PC-3 (cell line): ENCODE results near the gene ABCB4.

Experiments
- EZH2phosphoT487 ChIP-seq: fragments of 300-600 bp; sonication (generic); IDR thresholded peaks from 2 replicates; pipeline ENCODE4 v1.6.1; 2018; ENCODE audit warnings: mild to moderate bottlenecking, antibody characterized with exemption, low read length, borderline replicate concordance
- TF ChIP-seq, protein P1 (sequence below): fragments of 300-600 bp; sonication (generic); conservative IDR thresholded peaks from 2 replicates; pipeline ENCODE4 v1.5.1; 2017; ENCODE audit warnings: antibody characterized with exemption, low read depth, mild to moderate bottlenecking, low read length

DNA sequence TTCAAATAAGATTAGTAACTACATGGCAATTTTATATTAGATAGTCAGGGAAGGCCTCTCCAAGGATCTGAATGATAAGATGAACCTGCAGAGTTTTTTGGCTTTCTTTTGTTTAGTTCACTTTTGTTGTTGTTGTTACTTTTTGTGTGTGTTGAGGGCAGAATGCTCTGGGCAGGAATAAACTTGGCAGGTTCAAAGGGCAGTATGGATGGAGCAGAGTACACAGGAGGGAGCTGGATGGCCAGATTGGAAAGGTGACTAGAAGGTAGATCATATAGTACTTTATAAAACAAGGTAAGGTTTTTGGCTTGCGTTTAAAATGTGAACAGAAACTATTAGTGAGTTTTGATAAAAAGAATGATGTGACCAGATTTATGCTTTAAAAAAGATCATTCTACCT, 112.1 kb downstream of the ABCB4 start:
- TF ChIP-seq, protein P1, sequence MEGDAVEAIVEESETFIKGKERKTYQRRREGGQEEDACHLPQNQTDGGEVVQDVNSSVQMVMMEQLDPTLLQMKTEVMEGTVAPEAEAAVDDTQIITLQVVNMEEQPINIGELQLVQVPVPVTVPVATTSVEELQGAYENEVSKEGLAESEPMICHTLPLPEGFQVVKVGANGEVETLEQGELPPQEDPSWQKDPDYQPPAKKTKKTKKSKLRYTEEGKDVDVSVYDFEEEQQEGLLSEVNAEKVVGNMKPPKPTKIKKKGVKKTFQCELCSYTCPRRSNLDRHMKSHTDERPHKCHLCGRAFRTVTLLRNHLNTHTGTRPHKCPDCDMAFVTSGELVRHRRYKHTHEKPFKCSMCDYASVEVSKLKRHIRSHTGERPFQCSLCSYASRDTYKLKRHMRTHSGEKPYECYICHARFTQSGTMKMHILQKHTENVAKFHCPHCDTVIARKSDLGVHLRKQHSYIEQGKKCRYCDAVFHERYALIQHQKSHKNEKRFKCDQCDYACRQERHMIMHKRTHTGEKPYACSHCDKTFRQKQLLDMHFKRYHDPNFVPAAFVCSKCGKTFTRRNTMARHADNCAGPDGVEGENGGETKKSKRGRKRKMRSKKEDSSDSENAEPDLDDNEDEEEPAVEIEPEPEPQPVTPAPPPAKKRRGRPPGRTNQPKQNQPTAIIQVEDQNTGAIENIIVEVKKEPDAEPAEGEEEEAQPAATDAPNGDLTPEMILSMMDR = no peak
- TF ChIP-seq EZH2phosphoT487 = no peak
